Natural killer cell (primary cell): ENCODE results near the gene LCN1. TPM values are rescaled to one million over a fixed set of nuclear protein-coding genes. Genes with fewer than 3 reads are reported as not detected.

Experiments
- ATAC-seq, 3 donors: fragments of 150-1000 bp in 2 of 3; fragments of 200-7000 bp in 1 of 3; cut with Tn5 transposase; 1 replicate in 1 of 3; 2 replicates in 2 of 3; pipeline ENCODE4 v1.10.0; 2021; ENCODE audit warnings: mild to moderate bottlenecking in 2 of 3, moderate library complexity in 2 of 3
- DNase-seq, 2 donors: peaks; one replicate each; pipeline versions ENCODE4 v3.0.0 to v3.0.0-alpha.2; 2013 to 2021; ENCODE audit warnings: mixed read lengths in 1 of 2
- H3K27ac ChIP-seq: one replicate; pipeline ENCODE4 v1.5.1; 2013; ENCODE audit warnings: mild to moderate bottlenecking, low read length
- H3K27me3 ChIP-seq: one replicate; pipeline ENCODE4 v1.6.1; 2013; ENCODE audit warnings: low read length; ENCODE audit not compliant: control insufficient read depth, insufficient read depth
- H3K36me3 ChIP-seq: one replicate; pipeline ENCODE4 v1.6.1; 2013; ENCODE audit warnings: low read length; ENCODE audit not compliant: control insufficient read depth, insufficient read depth
- H3K4me1 ChIP-seq: one replicate; pipeline ENCODE4 v1.6.1; 2013; ENCODE audit warnings: low read length; ENCODE audit not compliant: control insufficient read depth, insufficient read depth
- H3K4me3 ChIP-seq: one replicate; pipeline ENCODE4 v1.5.1; 2013; ENCODE audit warnings: low read length
- H3K9me3 ChIP-seq: one replicate; pipeline ENCODE4 v1.6.1; 2013; ENCODE audit warnings: low read length; ENCODE audit not compliant: control insufficient read depth, insufficient read depth
- H3K27ac Mint-ChIP-seq, 2 donors: one replicate each; pipeline ENCODE4 v1.8.0; 2022; ENCODE audit warnings: mild to moderate bottlenecking in 2 of 2, mixed read lengths in 2 of 2, moderate library complexity in 1 of 2
- H3K27me3 Mint-ChIP-seq, 2 donors: one replicate each; pipeline ENCODE4 v1.8.0; 2022; ENCODE audit warnings: low read depth in 2 of 2, mixed read lengths in 2 of 2
- H3K36me3 Mint-ChIP-seq: one replicate; pipeline ENCODE4 v1.8.0; 2022; ENCODE audit warnings: mixed read lengths
- H3K4me1 Mint-ChIP-seq, 2 donors: one replicate each; pipeline ENCODE4 v1.8.0; 2022; ENCODE audit warnings: mixed read lengths in 2 of 2
- H3K4me3 Mint-ChIP-seq: one replicate; pipeline ENCODE4 v1.8.0; 2022; ENCODE audit warnings: mild to moderate bottlenecking, moderate library complexity, mixed read lengths
- H3K9me3 Mint-ChIP-seq, 2 donors: one replicate each; pipeline ENCODE4 v1.8.0; 2022; ENCODE audit warnings: mixed read lengths in 2 of 2
- WGBS: methylation state at CpG from one replicate; pipeline ENCODE4 v1.1.7; 2013; ENCODE audit warnings: missing lambda C conversion rate; ENCODE audit not compliant: insufficient coverage; 5-methylcytosine and 5-hydroxymethylcytosine counted together
- intact Hi-C: fragments of 100-400 bp; cut with micrococcal nuclease; formaldehyde crosslinking; loops from one replicate; pipeline ENCODE4 v1.14.2; 2022
- total RNA-seq, 4 donors: library from RNA; stranded (reverse); fragments of 120-200 nt in 1 of 4; gene quantifications; one replicate each; pipeline versions ENCODE4 v1.2.3 to v1.2.4, GENCODE V29; 2013 to 2022
- TF ChIP-seq, protein P1 (sequence below): fragments of 200-600 bp; IDR thresholded peaks from one replicate; pipeline ENCODE4 v1.8.0; 2022; ENCODE audit warnings: antibody characterized with exemption

Gene LCN1
- total RNA-seq, 3 donors from 2014 or later (not counting 1 experiment from before 2014, with no cell fraction given), result not detected

DNA sequence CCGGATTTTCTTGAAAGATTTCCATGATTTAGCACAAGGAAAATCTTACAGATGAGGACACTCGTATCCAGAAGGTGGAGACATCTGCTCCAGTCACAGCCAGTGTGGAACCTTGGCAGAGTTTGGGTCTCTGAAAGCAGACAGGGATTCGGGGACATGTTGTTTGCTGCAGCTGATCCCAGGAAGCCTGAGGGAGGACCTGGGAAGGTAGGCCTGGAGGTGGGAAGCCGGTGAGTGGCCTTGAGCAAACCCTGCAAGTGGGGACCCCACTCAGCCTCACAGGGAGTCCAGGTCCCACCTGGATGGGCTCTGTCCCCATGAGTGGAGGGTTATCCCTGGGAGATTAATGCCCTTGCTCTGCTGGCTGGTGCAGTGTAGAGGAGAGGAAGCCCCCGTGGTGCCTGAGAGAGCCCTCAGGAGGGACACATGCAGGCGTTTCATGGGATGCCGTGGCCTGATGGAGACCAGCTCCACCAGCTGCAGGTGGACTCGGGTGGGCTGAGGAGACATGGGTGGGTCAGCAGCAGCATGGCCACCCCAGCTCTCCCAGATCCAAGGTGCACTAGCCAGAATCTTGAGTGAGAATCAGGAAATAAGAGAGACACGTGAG, 12.9 kb upstream of the LCN1 start:
- ATAC-seq (no peak), DNase-seq (no peak)
- intact Hi-C loops, result no loop called here
- H3K27ac ChIP-seq, result no peak overlapping the region
- no peaks in the 10 kb centered on the region for H3K27me3 ChIP-seq
- Mint-ChIP-seq H3K9me3 (peaks cover 4 to 5% of the 10 kb centered on the region in 2 donors), H3K27me3 (no peaks in the 10 kb centered on the region), H3K4me1 (peaks cover 5 to 9% of the 10 kb centered on the region in 2 donors), H3K27ac (no peak overlapping the region), H3K36me3 (peaks cover 10% of the 10 kb centered on the region), H3K4me3 (no peak overlapping the region)
- WGBS, result 92% methylated on average over 9 of the region's 9 CpGs
- no peak overlapping the region for H3K4me3 ChIP-seq
- H3K36me3 ChIP-seq, result peaks cover 9% of the 10 kb centered on the region
- no peaks in the 10 kb centered on the region for H3K9me3 ChIP-seq
- H3K4me1 ChIP-seq, result no peaks in the 10 kb centered on the region
- TF ChIP-seq, protein P1, sequence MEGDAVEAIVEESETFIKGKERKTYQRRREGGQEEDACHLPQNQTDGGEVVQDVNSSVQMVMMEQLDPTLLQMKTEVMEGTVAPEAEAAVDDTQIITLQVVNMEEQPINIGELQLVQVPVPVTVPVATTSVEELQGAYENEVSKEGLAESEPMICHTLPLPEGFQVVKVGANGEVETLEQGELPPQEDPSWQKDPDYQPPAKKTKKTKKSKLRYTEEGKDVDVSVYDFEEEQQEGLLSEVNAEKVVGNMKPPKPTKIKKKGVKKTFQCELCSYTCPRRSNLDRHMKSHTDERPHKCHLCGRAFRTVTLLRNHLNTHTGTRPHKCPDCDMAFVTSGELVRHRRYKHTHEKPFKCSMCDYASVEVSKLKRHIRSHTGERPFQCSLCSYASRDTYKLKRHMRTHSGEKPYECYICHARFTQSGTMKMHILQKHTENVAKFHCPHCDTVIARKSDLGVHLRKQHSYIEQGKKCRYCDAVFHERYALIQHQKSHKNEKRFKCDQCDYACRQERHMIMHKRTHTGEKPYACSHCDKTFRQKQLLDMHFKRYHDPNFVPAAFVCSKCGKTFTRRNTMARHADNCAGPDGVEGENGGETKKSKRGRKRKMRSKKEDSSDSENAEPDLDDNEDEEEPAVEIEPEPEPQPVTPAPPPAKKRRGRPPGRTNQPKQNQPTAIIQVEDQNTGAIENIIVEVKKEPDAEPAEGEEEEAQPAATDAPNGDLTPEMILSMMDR, result no peak

DNA sequence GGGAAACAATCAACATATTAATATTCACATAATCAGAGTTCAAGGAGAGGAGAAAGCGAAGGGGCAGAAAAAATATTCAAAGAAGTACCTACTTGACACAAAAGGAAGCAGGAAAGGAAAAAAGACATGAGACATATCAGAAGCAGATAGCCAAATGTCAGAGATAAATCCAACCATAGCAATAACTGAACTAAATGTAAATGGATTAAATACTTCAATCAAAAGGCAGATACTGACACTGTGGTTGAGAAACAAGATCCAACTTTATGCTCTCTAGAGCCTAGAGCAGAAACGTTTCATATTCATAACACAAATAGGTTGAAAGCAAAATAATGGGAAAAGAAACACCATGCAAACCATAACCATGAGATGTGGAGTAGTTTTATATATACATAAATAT, 11.8 kb upstream of the LCN1 start:
- H3K36me3 ChIP-seq, result no peaks in the 10 kb centered on the region
- no peak overlapping the region for H3K4me3 ChIP-seq
- Mint-ChIP-seq H3K4me1 (peaks cover 3 to 7% of the 10 kb centered on the region in 2 donors), H3K27me3 (no peaks in the 10 kb centered on the region), H3K36me3 (peaks cover 10% of the 10 kb centered on the region), H3K9me3 (peaks cover 4 to 5% of the 10 kb centered on the region in 2 donors), H3K27ac (no peak overlapping the region), H3K4me3 (no peak overlapping the region)
- no peaks in the 10 kb centered on the region for H3K27me3 ChIP-seq
- no peak for DNase-seq
- H3K27ac ChIP-seq, result no peak overlapping the region
- TF ChIP-seq, protein P1, result no peak
- no peaks in the 10 kb centered on the region for H3K9me3 ChIP-seq
- no CpG with 5 or more reads among the region's 2 CpGs for WGBS
- intact Hi-C loops, result no loop called here
- no peaks in the 10 kb centered on the region for H3K4me1 ChIP-seq
- no peak for ATAC-seq

DNA sequence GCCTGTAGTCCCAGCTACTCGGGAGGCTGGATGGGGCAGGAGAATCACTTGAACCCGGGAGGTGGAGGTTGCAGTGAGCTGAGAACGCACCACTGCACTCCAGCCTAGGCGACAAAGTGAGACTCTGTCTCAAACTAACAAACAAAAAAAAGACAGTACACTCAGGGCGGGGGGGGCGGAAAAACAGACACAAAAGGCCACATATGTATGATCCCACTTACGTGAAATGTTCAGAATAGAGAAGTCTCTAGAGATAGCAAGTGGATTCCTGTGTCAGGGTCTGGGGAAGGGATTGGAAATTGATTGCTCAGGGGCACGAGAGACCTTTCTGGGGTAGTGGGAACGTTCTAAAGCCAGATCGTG, 9.0 kb upstream of the LCN1 start:
- no peak for DNase-seq
- peaks cover 4 to 5% of the 10 kb centered on the region in 2 donors for H3K9me3 Mint-ChIP-seq
- peaks cover 0 to 4% of the 10 kb centered on the region in 2 donors for H3K4me1 Mint-ChIP-seq
- H3K27ac Mint-ChIP-seq, result no peak overlapping the region
- no peak overlapping the region for H3K4me3 ChIP-seq
- ATAC-seq, result no peak
- TF ChIP-seq, protein P1, result no peak
- peaks cover 10% of the 10 kb centered on the region for H3K36me3 Mint-ChIP-seq
- no peaks in the 10 kb centered on the region for H3K4me1 ChIP-seq
- WGBS, result 89% methylated on average over 10 of the region's 10 CpGs
- H3K27ac ChIP-seq, result no peak overlapping the region
- no peaks in the 10 kb centered on the region for H3K9me3 ChIP-seq
- no peak overlapping the region for H3K4me3 Mint-ChIP-seq
- peaks cover 0 to under 1% of the 10 kb centered on the region in 2 donors for H3K27me3 Mint-ChIP-seq
- no peaks in the 10 kb centered on the region for H3K36me3 ChIP-seq
- intact Hi-C loops, result no loop called here
- no peaks in the 10 kb centered on the region for H3K27me3 ChIP-seq

DNA sequence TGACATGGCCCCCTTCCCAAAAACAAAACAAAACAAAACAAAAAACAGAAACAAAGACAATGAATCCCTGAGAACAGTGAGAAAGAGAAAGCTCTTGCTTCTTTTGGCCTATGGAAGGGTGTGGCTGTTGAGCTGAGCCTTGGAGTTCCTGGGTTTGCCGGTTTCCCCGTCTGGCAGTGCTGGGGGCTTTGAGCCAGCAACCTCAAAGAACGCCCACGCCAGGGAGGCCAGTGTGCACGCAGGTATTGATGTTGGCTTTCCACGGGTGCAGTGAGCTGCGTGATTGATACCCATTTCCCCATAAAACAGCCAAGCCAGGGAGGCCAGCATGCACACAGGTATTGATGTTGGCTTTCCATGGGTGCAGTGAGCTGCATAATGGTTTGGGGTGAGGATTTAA, 8.3 kb upstream of the LCN1 start:
- H3K27me3 Mint-ChIP-seq, result peaks cover 0 to 7% of the 10 kb centered on the region in 2 donors

More for the DNA sequence above, 8.3 kb upstream of the LCN1 start:
- Mint-ChIP-seq H3K36me3 (peaks cover 10% of the 10 kb centered on the region), H3K4me1 (peaks cover 0 to 4% of the 10 kb centered on the region in 2 donors), H3K9me3 (peaks cover 4 to 5% of the 10 kb centered on the region in 2 donors), H3K27ac (no peak overlapping the region), H3K4me3 (no peak overlapping the region)
- Histone ChIP-seq H3K9me3 (no peaks in the 10 kb centered on the region), H3K4me1 (no peaks in the 10 kb centered on the region), H3K27me3 (no peaks in the 10 kb centered on the region), H3K27ac (no peak overlapping the region), H3K36me3 (no peaks in the 10 kb centered on the region), H3K4me3 (no peak overlapping the region)
- DNase-seq, result no peak
- intact Hi-C loops, result no loop called here
- TF ChIP-seq, protein P1, result no peak
- 75% methylated on average over 7 of the region's 7 CpGs for WGBS
- no peak for ATAC-seq
